Measurements from ENCODE around the gene PPP2R2C.

DNA sequence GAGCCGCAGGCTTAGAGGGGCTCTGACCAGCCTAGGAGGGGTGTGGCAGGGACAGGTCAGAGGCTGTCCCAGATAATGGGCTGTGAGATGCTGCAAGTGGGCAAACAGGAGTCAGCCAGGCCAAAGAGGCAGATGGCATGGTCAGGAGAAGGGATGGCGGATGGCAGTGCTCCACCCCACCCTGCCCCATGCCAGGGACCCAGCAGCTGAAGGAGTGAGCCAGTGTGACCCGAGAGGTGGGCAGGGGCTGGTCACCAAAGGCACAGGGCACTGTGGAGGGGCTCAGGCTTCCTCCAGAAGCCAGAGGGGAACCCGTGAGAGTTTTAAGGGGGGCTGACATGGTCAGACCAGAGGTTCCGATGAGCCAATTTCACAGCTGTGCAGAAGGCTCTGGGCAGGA lies 105.8 kb downstream of the PPP2R2C start:
- TF ChIP-seq, protein P1, sequence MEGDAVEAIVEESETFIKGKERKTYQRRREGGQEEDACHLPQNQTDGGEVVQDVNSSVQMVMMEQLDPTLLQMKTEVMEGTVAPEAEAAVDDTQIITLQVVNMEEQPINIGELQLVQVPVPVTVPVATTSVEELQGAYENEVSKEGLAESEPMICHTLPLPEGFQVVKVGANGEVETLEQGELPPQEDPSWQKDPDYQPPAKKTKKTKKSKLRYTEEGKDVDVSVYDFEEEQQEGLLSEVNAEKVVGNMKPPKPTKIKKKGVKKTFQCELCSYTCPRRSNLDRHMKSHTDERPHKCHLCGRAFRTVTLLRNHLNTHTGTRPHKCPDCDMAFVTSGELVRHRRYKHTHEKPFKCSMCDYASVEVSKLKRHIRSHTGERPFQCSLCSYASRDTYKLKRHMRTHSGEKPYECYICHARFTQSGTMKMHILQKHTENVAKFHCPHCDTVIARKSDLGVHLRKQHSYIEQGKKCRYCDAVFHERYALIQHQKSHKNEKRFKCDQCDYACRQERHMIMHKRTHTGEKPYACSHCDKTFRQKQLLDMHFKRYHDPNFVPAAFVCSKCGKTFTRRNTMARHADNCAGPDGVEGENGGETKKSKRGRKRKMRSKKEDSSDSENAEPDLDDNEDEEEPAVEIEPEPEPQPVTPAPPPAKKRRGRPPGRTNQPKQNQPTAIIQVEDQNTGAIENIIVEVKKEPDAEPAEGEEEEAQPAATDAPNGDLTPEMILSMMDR (conservative IDR thresholded peaks at IDR 0.05; ENCODE audit: low read depth, low read length): no peak
- TF ChIP-seq EZH2phosphoT487 (IDR thresholded peaks at IDR 0.05; ENCODE audit: borderline replicate concordance, low read length): no peak
- no peak for TF ChIP-seq EZH2 (IDR thresholded peaks at IDR 0.05; ENCODE audit: low read length, unreplicated experiment)

Measured in PC-3 (cell line).